Mesothelial cell of epicardium (in vitro differentiated cells): ENCODE data around the gene PRKD3. TPM values are rescaled to one million over a fixed set of nuclear protein-coding genes. Genes with fewer than 3 reads are reported as not detected.
A peak's percentile ranks its signal among the peaks of the same experiment; 100 is the strongest.

Experiments used
- DNase-seq, 2 experiments: peaks; one replicate each; pipeline ENCODE4 v3.0.0; 2021; ENCODE audit warnings: low spot score in 2 of 2; ENCODE audit not compliant: unreplicated experiment in 2 of 2
- H3K27ac Mint-ChIP-seq: 2 replicates; pipeline ENCODE4 v1.8.0; 2021; ENCODE audit warnings: mixed read lengths
- H3K27me3 Mint-ChIP-seq: 2 replicates; pipeline ENCODE4 v1.8.0; 2021; ENCODE audit warnings: low read depth, mixed read lengths
- H3K36me3 Mint-ChIP-seq: 2 replicates; pipeline ENCODE4 v1.8.0; 2021; ENCODE audit warnings: mixed read lengths
- H3K4me1 Mint-ChIP-seq: 2 replicates; pipeline ENCODE4 v1.8.0; 2021; ENCODE audit warnings: mixed read lengths
- H3K4me3 Mint-ChIP-seq: 2 replicates; pipeline ENCODE4 v1.8.0; 2021; ENCODE audit warnings: mild to moderate bottlenecking, moderate library complexity, mixed read lengths
- H3K9me3 Mint-ChIP-seq: 2 replicates; pipeline ENCODE4 v1.8.0; 2021; ENCODE audit warnings: mixed read lengths
- CTCF ChIP-seq: fragments of 200-600 bp; sonication (generic); IDR thresholded peaks from one replicate; pipeline ENCODE4 v1.5.0; 2021; ENCODE audit warnings: antibody characterized with exemption; ENCODE audit not compliant: unreplicated experiment
- total RNA-seq: library from RNA; stranded (reverse); gene quantifications from 3 replicates; pipeline ENCODE4 v1.2.1, GENCODE V29; 2021

The PRKD3 gene
- total RNA-seq, 1 donor from 2014 or later = 67.3 TPM

GRCh38 chr2:37284381-37284780, 40.3 kb downstream of the PRKD3 start:
- no peaks in the 10 kb centered on the region for H3K27me3 Mint-ChIP-seq
- no peaks in the 10 kb centered on the region for H3K9me3 Mint-ChIP-seq
- H3K36me3 Mint-ChIP-seq = peaks cover 33% of the 10 kb centered on the region
- H3K4me3 Mint-ChIP-seq = no peak overlapping the region
- no peak for TF ChIP-seq CTCF
- H3K27ac Mint-ChIP-seq = no peak overlapping the region
- no peak for DNase-seq
- H3K4me1 Mint-ChIP-seq = peaks cover 8% of the 10 kb centered on the region

DNA sequence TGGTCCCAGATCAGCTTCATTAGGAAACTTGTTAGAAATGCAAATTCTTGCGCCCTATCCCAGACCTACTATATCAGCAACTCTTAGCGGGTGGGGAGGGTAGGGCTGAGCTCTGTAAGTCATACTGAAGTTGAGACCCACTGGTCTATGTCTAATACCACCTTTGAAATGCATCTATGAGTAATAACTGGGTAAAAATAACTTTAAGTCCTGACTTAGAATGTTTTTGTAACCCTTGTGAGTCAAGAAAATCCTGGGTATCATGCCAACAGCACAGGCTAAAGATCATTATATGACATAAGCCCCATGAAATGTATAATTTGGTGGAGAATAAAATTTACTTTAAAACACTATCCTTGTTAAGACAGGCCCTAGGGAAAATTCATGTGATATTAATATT, 41.4 kb downstream of the PRKD3 start:
- TF ChIP-seq CTCF = no peak
- no peaks in the 10 kb centered on the region for H3K27me3 Mint-ChIP-seq
- peak overlapping the region; percentile 14 for H3K27ac Mint-ChIP-seq
- no peak for DNase-seq
- no peaks in the 10 kb centered on the region for H3K9me3 Mint-ChIP-seq
- H3K36me3 Mint-ChIP-seq = peaks cover 32% of the 10 kb centered on the region
- H3K4me1 Mint-ChIP-seq = peaks cover 8% of the 10 kb centered on the region
- no peak overlapping the region for H3K4me3 Mint-ChIP-seq

- no peak for TF ChIP-seq CTCF
- peaks cover 28% of the 10 kb centered on the region for H3K36me3 Mint-ChIP-seq
- H3K4me1 Mint-ChIP-seq = peaks cover 8% of the 10 kb centered on the region
- no peak for DNase-seq
- no peaks in the 10 kb centered on the region for H3K9me3 Mint-ChIP-seq
- H3K27ac Mint-ChIP-seq = peak overlapping the region; percentile 14
- H3K4me3 Mint-ChIP-seq = no peak overlapping the region
- H3K27me3 Mint-ChIP-seq = no peaks in the 10 kb centered on the region
These were observed 41.9 kb downstream of the PRKD3 start for GRCh38 chr2:37282746-37283145.

DNA sequence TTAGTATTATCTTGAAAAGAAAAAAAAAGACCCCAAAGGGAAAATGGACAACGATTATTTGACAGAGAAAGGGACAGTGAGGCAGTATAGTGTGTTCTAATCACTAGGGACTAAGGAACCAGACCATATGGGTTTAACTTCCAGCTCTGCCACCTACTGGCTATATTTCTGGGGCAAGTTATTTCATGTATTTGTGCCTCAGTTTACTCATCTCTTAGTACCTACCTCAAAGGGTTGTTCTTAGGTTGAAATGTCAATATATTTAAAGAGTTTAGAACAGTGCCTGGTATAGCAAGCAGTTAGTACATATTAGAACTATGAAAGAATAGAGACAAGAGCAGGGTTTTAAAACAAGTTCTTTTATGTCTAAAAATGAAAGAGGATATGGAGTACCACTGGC, 42.7 kb downstream of the PRKD3 start:
- Mint-ChIP-seq H3K4me3 (no peak overlapping the region), H3K27ac (no peak overlapping the region), H3K36me3 (peaks cover 27% of the 10 kb centered on the region), H3K4me1 (peaks cover 8% of the 10 kb centered on the region), H3K9me3 (no peaks in the 10 kb centered on the region), H3K27me3 (no peaks in the 10 kb centered on the region)
- TF ChIP-seq CTCF = no peak
- no peak for DNase-seq

GRCh38 chr2:37276291-37276690, 48.3 kb downstream of the PRKD3 start:
- no peak for DNase-seq
- no peak for TF ChIP-seq CTCF
- Mint-ChIP-seq H3K4me3 (no peak overlapping the region), H3K36me3 (peaks cover 36% of the 10 kb centered on the region), H3K27ac (no peak overlapping the region), H3K27me3 (no peaks in the 10 kb centered on the region), H3K9me3 (no peaks in the 10 kb centered on the region), H3K4me1 (no peaks in the 10 kb centered on the region)

Other genes with a start within 250 kb of the PRKD3 start
- 19.3 to 22.7 TPM (median 20.4 TPM) in 3 replicates for gene HEATR5B, start 240.5 kb downstream of the PRKD3 start, total RNA-seq
- gene GPATCH11, start 240.3 kb downstream of the PRKD3 start, total RNA-seq = 3.6 to 4.9 TPM (median 4.6 TPM) in 3 replicates
- gene EIF2AK2, start 167.9 kb downstream of the PRKD3 start, total RNA-seq = 65.7 to 66.8 TPM (median 66.7 TPM) in 3 replicates
- not detected in 3 replicates for gene SULT6B1, start 136.2 kb downstream of the PRKD3 start, total RNA-seq
- gene CEBPZOS, start 128.3 kb downstream of the PRKD3 start, total RNA-seq = not detected in 3 replicates
- 39.1 to 41.1 TPM (median 40.8 TPM) in 3 replicates for gene CEBPZ, start 93.2 kb downstream of the PRKD3 start, total RNA-seq
- 26.5 to 31.3 TPM (median 27.0 TPM) in 3 replicates for gene NDUFAF7, start 93.2 kb downstream of the PRKD3 start, total RNA-seq
- gene QPCT, start 19.8 kb upstream of the PRKD3 start, total RNA-seq = 0.16 to 0.45 TPM (median 0.36 TPM) in 3 replicates